Activated CD8-positive, alpha-beta memory T cell treated with anti-CD3 and anti-CD28 coated beads, Interleukin-2, amount 10 ng/mL, durations not matched to agents 7 days and 5 days (primary cell): ENCODE results near the gene CROCC2. TPM values are rescaled to one million over a fixed set of nuclear protein-coding genes. Genes with fewer than 3 reads are reported as not detected.
A peak's percentile ranks its signal among the peaks of the same experiment; 100 is the strongest.

Experiments
- ATAC-seq: fragments of 150-1000 bp; cut with Tn5 transposase; one replicate; pipeline ENCODE4 v1.10.0; 2021; ENCODE audit warnings: moderate library complexity
- CTCF ChIA-PET: fragments of 350-600 bp; sonication (Branson Sonifier 250); formaldehyde crosslinking; loops from one replicate; lab custom pipeline; 2021; ENCODE audit warnings: antibody characterized with exemption; lab: Charles Lee
- DNase-seq: peaks from one replicate; pipeline ENCODE4 v3.0.0-alpha.2; 2020
- H3K27ac Mint-ChIP-seq: one replicate; pipeline ENCODE4 v1.8.0; 2021; ENCODE audit warnings: mild to moderate bottlenecking, mixed read lengths
- H3K27me3 Mint-ChIP-seq: one replicate; pipeline ENCODE4 v1.8.0; 2021; ENCODE audit warnings: mixed read lengths
- H3K36me3 Mint-ChIP-seq: one replicate; pipeline ENCODE4 v1.8.0; 2021; ENCODE audit warnings: mild to moderate bottlenecking, mixed read lengths
- H3K4me1 Mint-ChIP-seq: one replicate; pipeline ENCODE4 v1.8.0; 2021; ENCODE audit warnings: mixed read lengths
- H3K4me3 Mint-ChIP-seq: one replicate; pipeline ENCODE4 v1.8.0; 2021; ENCODE audit warnings: mild to moderate bottlenecking, moderate library complexity, mixed read lengths
- H3K9me3 Mint-ChIP-seq: one replicate; pipeline ENCODE4 v1.8.0; 2022; ENCODE audit warnings: low read depth, mixed read lengths
- total RNA-seq, 2 experiments: library from RNA; stranded (reverse); gene quantifications; one replicate each; pipeline ENCODE4 v1.2.3, GENCODE V29; 2021

CROCC2 gene
- total RNA-seq, 2 experiments from 2014 or later, result not detected

GRCh38 chr2:240957656-240958365 lies 51.7 kb downstream of the CROCC2 start:
- ATAC-seq (no peak), DNase-seq (peak; percentile 28)
- no peaks in the 10 kb centered on the region for H3K36me3 Mint-ChIP-seq
- H3K27ac Mint-ChIP-seq, result no peak overlapping the region
- no peaks in the 10 kb centered on the region for H3K9me3 Mint-ChIP-seq
- CTCF ChIA-PET, result no interaction called here
- H3K4me3 Mint-ChIP-seq, result no peak overlapping the region
- no peaks in the 10 kb centered on the region for H3K4me1 Mint-ChIP-seq
- H3K27me3 Mint-ChIP-seq, result no peaks in the 10 kb centered on the region

- H3K36me3 Mint-ChIP-seq, result no peaks in the 10 kb centered on the region
- no peak for ATAC-seq
- peak; percentile 36 for DNase-seq
- no peaks in the 10 kb centered on the region for H3K4me1 Mint-ChIP-seq
- H3K27me3 Mint-ChIP-seq, result no peaks in the 10 kb centered on the region
- no peak overlapping the region for H3K27ac Mint-ChIP-seq
- H3K4me3 Mint-ChIP-seq, result no peak overlapping the region
- H3K9me3 Mint-ChIP-seq, result no peaks in the 10 kb centered on the region
- CTCF ChIA-PET, result no interaction called here
Observed at GRCh38 chr2:240958366-240959213, 52.5 kb downstream of the CROCC2 start.

DNA sequence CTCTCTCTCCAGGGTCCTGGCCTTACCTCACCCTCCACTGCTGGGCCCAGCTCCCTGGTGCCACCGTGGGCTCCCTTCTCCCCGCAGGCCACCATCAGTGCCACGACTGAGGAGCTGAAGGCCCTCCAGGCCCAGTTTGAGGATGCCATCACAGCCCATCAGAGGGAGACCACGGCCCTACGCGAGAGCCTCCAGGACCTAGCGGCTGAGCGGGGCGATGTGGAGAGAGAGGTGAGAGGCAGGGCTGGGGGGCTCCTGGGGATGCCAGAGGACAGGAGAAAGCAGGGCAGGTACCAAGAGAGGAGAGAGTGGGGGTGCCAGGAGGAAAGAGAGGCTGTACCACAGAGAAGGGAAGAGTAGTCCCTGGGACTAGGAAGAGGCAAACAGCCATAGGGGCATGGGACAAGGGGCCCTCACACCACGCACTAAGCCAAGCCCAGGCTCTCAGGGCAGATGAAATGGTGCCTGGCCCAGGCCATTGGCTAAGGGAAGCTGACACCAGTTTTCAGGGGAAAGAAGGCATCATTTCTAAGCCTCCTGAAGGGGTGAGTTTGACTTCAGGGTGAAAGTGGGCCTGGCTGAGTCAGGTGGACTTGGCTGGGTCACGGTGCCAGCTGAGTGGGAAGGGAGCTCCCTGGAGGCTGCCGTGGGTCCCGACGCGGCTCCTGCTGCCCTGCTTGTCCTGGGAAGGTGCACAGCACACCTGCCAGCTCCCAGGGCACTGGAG lies 53.2 kb downstream of the CROCC2 start:
- ATAC-seq (no peak), DNase-seq (peak; percentile 33)
- no peaks in the 10 kb centered on the region for H3K36me3 Mint-ChIP-seq
- CTCF ChIA-PET, result no interaction called here
- no peaks in the 10 kb centered on the region for H3K4me1 Mint-ChIP-seq
- H3K9me3 Mint-ChIP-seq, result no peaks in the 10 kb centered on the region
- no peak overlapping the region for H3K27ac Mint-ChIP-seq
- no peaks in the 10 kb centered on the region for H3K27me3 Mint-ChIP-seq
- H3K4me3 Mint-ChIP-seq, result no peak overlapping the region

DNA sequence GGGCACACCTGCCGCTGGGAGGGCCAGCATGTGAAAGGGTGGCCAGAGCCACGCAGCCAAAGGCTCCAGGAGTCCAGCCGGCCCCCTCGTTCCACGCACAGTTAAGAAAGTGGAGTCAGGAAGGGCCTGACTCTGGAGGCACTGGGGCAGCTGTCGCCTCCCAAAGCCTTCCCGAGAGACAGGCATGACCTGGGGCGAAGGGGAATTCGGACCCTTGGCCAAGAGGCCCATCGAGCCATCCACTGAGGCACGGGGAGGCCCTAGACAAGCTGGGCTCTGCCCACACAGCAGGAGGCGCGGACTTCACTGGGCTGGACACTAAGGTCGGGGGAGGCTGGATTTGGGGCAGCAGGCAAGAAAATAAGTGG lies 53.8 kb downstream of the CROCC2 start:
- no peak overlapping the region for H3K27ac Mint-ChIP-seq
- H3K4me3 Mint-ChIP-seq, result no peak overlapping the region
- ATAC-seq (no peak), DNase-seq (no peak)
- no peaks in the 10 kb centered on the region for H3K4me1 Mint-ChIP-seq
- CTCF ChIA-PET, result no interaction called here
- no peaks in the 10 kb centered on the region for H3K36me3 Mint-ChIP-seq
- H3K9me3 Mint-ChIP-seq, result no peaks in the 10 kb centered on the region
- no peaks in the 10 kb centered on the region for H3K27me3 Mint-ChIP-seq

DNA sequence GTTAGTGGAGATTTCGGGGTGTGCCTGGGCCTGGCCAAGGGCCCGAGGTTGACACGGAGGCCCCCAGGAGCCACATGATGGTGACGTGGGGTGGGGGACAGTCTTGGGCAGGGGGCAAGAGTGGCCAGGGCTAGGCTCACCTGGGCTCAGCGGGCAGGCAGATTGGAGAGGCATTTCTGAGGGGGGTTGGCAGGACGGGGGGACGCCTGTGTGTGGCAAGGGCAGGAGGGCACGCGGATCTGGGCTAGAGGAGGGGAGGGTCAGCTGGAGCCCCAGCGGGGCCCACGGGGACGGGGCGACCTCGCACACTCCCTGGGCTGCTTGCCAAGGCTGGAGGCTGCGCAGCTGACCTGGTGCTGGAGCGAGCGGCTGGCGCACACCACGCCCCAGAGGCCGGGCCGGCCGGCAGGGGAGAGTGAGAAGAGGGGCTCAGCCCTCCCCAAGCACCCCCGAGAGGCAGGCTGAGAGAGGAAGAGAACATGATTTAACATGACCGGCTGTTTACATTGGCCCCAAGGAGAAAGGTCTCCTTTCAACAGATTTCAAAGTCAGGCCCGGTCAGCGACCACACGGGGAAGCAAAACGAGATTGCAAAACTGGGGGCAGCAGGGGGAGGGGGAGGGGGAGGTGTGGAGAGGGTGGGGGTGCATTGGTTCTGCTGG lies 54.3 kb downstream of the CROCC2 start:
- CTCF ChIA-PET, result no interaction called here
- DNase-seq (peak; percentile 29), ATAC-seq (no peak)
- no peak overlapping the region for H3K27ac Mint-ChIP-seq
- no peaks in the 10 kb centered on the region for H3K9me3 Mint-ChIP-seq
- H3K36me3 Mint-ChIP-seq, result no peaks in the 10 kb centered on the region
- no peak overlapping the region for H3K4me3 Mint-ChIP-seq
- H3K27me3 Mint-ChIP-seq, result no peaks in the 10 kb centered on the region
- no peaks in the 10 kb centered on the region for H3K4me1 Mint-ChIP-seq

DNA sequence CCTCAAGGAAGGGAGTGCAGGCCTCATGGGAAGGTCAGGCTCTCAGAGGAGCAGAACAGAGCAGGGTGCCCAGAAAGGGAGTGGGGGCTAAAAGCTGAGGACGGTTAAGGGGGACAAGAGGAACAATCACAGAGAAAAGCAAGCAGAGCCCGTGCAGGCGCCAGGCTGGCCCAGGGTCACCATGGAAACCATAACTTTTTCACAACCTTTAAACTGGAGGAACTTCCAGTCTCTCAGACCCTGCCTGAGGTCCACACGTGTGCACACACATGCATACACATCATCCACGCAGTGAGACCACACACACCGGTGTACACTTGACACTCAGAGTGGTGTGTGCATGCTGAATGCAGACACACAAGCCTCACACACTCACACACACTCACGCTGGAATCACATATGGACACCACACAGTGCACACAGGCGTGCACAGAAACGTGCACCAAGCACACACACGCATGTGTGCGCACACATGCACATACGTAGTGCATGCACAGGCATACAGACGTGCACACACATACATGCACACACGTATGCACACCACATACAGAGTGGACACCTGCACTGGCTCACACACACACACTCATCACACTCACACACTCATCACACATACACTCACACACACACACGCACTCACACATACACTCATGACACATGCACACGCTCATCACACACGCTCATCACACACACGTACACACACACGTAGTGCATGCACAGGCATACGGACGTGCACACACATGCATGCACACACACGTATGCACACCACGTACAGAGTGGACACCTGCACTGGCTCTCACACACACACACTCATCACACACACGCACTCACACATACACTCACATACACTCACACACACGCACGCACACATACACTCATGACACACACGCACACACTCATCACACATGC lies 55.1 kb downstream of the CROCC2 start:
- ATAC-seq, result no peak
- Mint-ChIP-seq H3K27ac (no peak overlapping the region), H3K4me1 (no peaks in the 10 kb centered on the region), H3K36me3 (no peaks in the 10 kb centered on the region), H3K27me3 (no peaks in the 10 kb centered on the region), H3K4me3 (no peak overlapping the region), H3K9me3 (no peaks in the 10 kb centered on the region)
- CTCF ChIA-PET, result no interaction called here
- DNase-seq, result peak; percentile 26

GRCh38 chr2:240961910-240962299 lies 55.8 kb downstream of the CROCC2 start:
- Mint-ChIP-seq H3K4me1 (no peaks in the 10 kb centered on the region), H3K27me3 (no peaks in the 10 kb centered on the region), H3K4me3 (no peak overlapping the region), H3K27ac (no peak overlapping the region), H3K36me3 (no peaks in the 10 kb centered on the region), H3K9me3 (no peaks in the 10 kb centered on the region)
- ATAC-seq, result no peak
- DNase-seq, result no peak
- CTCF ChIA-PET, result no interaction called here

DNA sequence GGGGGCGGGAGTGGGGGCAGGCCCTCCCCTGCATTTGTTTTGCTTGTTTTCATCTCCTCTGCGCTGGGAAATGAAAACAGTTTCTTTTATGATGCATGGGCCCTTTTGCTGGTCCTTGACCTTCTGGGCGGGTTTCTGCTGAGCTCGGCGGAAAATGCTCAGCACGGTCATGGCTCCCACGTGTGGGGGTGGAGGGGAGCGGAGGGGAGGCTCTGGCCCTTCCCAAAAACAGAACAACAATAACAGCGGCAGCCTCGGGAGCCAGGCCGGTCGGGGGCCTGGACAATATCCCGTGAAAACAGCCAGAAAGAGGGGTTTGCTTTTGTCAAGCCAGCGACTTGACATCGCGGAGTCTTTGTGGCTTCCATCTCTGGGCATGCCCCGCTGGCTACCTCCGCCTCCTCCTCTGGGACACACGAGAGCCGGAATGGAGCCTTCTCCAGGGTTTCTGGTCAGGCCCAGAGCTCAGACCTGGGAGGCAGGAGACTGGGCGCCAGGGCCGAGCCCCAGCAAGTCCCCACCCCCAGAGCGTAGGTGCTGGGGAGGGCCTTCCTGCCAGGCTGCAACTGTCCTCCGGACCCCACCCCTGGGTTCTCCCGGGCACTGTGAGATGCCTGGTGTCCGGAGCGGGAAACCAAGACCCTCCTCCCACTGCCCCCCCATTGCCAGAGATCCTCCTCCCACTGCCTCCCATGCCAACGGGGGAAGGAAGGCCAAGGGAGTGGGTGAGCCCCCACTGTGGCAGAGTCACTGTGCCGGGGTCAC lies 56.3 kb downstream of the CROCC2 start:
- H3K27ac Mint-ChIP-seq, result no peak overlapping the region
- no peak for ATAC-seq
- H3K27me3 Mint-ChIP-seq, result no peaks in the 10 kb centered on the region
- DNase-seq, result peak; percentile 33
- CTCF ChIA-PET, result no interaction called here
- H3K4me1 Mint-ChIP-seq, result no peaks in the 10 kb centered on the region
- H3K36me3 Mint-ChIP-seq, result no peaks in the 10 kb centered on the region
- H3K4me3 Mint-ChIP-seq, result no peak overlapping the region
- no peaks in the 10 kb centered on the region for H3K9me3 Mint-ChIP-seq

GRCh38 chr2:240963065-240963867 lies 57.1 kb downstream of the CROCC2 start:
- ATAC-seq, result no peak
- Mint-ChIP-seq H3K4me3 (no peak overlapping the region), H3K27ac (no peak overlapping the region), H3K4me1 (no peaks in the 10 kb centered on the region), H3K9me3 (no peaks in the 10 kb centered on the region), H3K27me3 (no peaks in the 10 kb centered on the region), H3K36me3 (no peaks in the 10 kb centered on the region)
- peak; percentile 37 for DNase-seq
- CTCF ChIA-PET, result no interaction called here

DNA sequence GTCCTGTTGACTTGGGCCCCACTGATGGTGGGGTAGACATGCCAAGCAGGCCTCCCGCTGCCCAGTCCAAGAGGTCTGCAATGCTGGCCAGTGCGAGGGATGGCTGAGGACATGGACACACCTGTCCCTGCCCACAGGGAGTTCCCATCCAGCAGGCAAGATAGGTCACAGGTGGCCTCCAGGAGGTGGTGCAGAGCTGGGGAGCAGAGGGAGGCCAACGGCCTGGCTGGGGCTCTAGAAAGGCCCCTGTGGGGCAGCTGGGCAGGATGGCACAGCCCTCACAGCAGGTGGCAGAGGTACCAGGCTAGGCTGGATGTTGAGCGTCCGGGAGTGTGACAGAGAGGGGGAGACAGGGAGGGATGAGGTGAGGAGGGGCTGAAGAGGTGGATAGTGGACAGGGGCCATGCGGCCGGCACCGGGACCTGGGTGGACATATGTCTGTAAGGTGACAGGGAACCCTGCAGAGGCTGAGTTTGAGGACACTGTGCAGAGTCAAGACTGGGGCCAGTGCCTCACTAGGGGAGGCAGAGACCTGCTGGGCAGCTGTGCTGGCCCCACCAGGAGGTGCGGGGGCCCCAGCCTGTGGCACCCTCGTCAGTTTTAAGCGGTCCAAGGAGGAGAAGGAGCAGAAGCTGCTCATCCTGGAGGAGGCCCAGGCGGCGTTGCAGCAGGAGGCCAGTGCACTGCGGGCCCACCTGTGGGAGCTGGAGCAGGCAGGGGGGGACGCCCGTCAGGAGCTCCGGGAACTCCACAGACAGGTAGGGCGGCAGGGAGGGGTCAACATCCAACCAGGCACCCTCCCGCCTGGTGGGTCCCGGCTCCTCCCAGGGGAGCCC lies 58.0 kb downstream of the CROCC2 start:
- ATAC-seq, result no peak
- no peak overlapping the region for H3K27ac Mint-ChIP-seq

GRCh38 chr2:240964704-240965295 lies 58.7 kb downstream of the CROCC2 start:
- no peaks in the 10 kb centered on the region for H3K4me1 Mint-ChIP-seq

More for the DNA sequence above, 58.0 kb downstream of the CROCC2 start:
- Mint-ChIP-seq H3K4me1 (no peaks in the 10 kb centered on the region), H3K36me3 (no peaks in the 10 kb centered on the region), H3K9me3 (no peaks in the 10 kb centered on the region), H3K27me3 (no peaks in the 10 kb centered on the region), H3K4me3 (no peak overlapping the region)
- CTCF ChIA-PET, result no interaction called here
- peak; percentile 36 for DNase-seq

More at GRCh38 chr2:240964704-240965295, 58.7 kb downstream of the CROCC2 start:
- no peak overlapping the region for H3K27ac Mint-ChIP-seq
- no peaks in the 10 kb centered on the region for H3K36me3 Mint-ChIP-seq
- CTCF ChIA-PET, result no interaction called here
- H3K9me3 Mint-ChIP-seq, result no peaks in the 10 kb centered on the region
- DNase-seq (no peak), ATAC-seq (no peak)
- no peaks in the 10 kb centered on the region for H3K27me3 Mint-ChIP-seq
- no peak overlapping the region for H3K4me3 Mint-ChIP-seq
